Ovary (tissue), 9 donors: ENCODE data around the gene DNAJB8. TPM values are rescaled to one million over a fixed set of nuclear protein-coding genes. Genes with fewer than 3 reads are reported as not detected.

Experiments
- DNase-seq, 5 donors: peaks; one replicate each; pipeline ENCODE4 v3.0.0-alpha.2; 2019 to 2020
- H3K27ac ChIP-seq, 2 donors: fragments of 200-600 bp; one replicate each; pipeline versions ENCODE4 v1.5.1 to v1.8.0; 2019 to 2022
- H3K27me3 ChIP-seq: fragments of 200-600 bp; one replicate; pipeline ENCODE4 v1.8.0; 2022
- H3K36me3 ChIP-seq: fragments of 200-600 bp; sonication (generic); one replicate; pipeline ENCODE4 v1.5.1; 2019
- H3K4me1 ChIP-seq: one replicate; pipeline ENCODE4 v1.8.1; 2013; ENCODE audit warnings: mild to moderate bottlenecking, moderate library complexity; ENCODE audit not compliant: insufficient read depth
- H3K4me3 ChIP-seq: fragments of 200-600 bp; sonication (generic); one replicate; pipeline ENCODE4 v1.5.1; 2017
- H3K9me3 ChIP-seq, 2 donors: fragments of 200-600 bp in 1 of 2; sonication (generic) in 1 of 2; one replicate each; pipeline versions ENCODE4 v1.5.1 to v1.8.1; 2013 to 2019; ENCODE audit warnings: mild to moderate bottlenecking in 1 of 2, moderate library complexity in 1 of 2
- EP300 ChIP-seq: sonication (generic); formaldehyde crosslinking; IDR thresholded peaks from one replicate; pipeline ENCODE4 v1.6.1; 2017; ENCODE audit warnings: antibody characterized with exemption
- POLR2A ChIP-seq: fragments of 450-650 bp; IDR thresholded peaks from one replicate; pipeline ENCODE4 v1.6.1; 2017; ENCODE audit warnings: antibody characterized with exemption, mild to moderate bottlenecking, moderate library complexity
- WGBS, 3 donors: extraction: QIAGEN DNeasy Blood & Tissue Kit in 1 of 3; methylation state at CpG; one replicate each; pipeline versions ENCODE4 v1.1.5 to v1.1.7; 2013 to 2017; 5-methylcytosine and 5-hydroxymethylcytosine counted together
- intact Hi-C, 4 donors: fragments of 100-400 bp; cut with DNase I; formaldehyde crosslinking; loops; one replicate each; pipeline versions ENCODE4 v1.11.0 to v1.15.1; 2022 to 2023
- polyA plus RNA-seq, 2 donors: library from polyadenylated mRNA; stranded (reverse); fragments of 200-250 nt in 1 of 2; fragments of 350-450 nt in 1 of 2; fragmentation: Illumina TruSeq in 1 of 2; extraction: RNeasy Lipid Tissue Mini Kit (QIAGEN cat#74804) in 1 of 2; gene quantifications; one replicate each; pipeline ENCODE4 v1.2.3, GENCODE V29; 2013 to 2014
- total RNA-seq, 7 donors: library from RNA; depleted of rRNA in 2 of 7; stranded (reverse); fragments of >200 nt in 2 of 7; fragmentation: NEBNext Ultra II Directional in 3 of 7; extraction: Animal tissue kit (Norgen Biotek cat#: 25700) in 3 of 7; gene quantifications; one replicate each; pipeline versions ENCODE4 v1.1.0 to v1.2.4, GENCODE V29; 2016 to 2023
- TF ChIP-seq, protein P1 (sequence below), 3 donors: fragments of 450-650 bp in 2 of 3; fragments of 200-600 bp in 1 of 3; IDR thresholded peaks; one replicate each; pipeline versions ENCODE4 v1.5.1 to v1.8.0; 2016 to 2022; ENCODE audit warnings: antibody characterized with exemption in 3 of 3, mild to moderate bottlenecking in 1 of 3
- donor health status: DM: no; HTN: no; CAD: no; lungs with moderate emphysema.
- donor health status: DM: no; HTN: no; CAD: no.
- donor health status: Bipolar disorder and iron deficiency.
- donor health status: DM: yes; HTN: yes; CAD: no.
- donor health status: DM: no; HTN: no; CAD: no.
- donor health status: DM: yes; HTN: yes; CAD: no.

DNAJB8 gene
- total and polyA plus RNA-seq, 9 donors: not detected

- Histone ChIP-seq H3K36me3 (no peaks in the 10 kb centered on the region), H3K27ac (no peak overlapping the region), H3K27me3 (no peaks in the 10 kb centered on the region), H3K4me1 (no peaks in the 10 kb centered on the region), H3K9me3 (no peaks in the 10 kb centered on the region), H3K4me3 (no peak overlapping the region)
- intact Hi-C loops: no loop called here
- WGBS, 3 donors: 67 to 73% (median 68%) methylated on average over 19 of the region's 19 CpGs
- no peak for TF ChIP-seq EP300
- no peak for TF ChIP-seq POLR2A
- TF ChIP-seq, protein P1, sequence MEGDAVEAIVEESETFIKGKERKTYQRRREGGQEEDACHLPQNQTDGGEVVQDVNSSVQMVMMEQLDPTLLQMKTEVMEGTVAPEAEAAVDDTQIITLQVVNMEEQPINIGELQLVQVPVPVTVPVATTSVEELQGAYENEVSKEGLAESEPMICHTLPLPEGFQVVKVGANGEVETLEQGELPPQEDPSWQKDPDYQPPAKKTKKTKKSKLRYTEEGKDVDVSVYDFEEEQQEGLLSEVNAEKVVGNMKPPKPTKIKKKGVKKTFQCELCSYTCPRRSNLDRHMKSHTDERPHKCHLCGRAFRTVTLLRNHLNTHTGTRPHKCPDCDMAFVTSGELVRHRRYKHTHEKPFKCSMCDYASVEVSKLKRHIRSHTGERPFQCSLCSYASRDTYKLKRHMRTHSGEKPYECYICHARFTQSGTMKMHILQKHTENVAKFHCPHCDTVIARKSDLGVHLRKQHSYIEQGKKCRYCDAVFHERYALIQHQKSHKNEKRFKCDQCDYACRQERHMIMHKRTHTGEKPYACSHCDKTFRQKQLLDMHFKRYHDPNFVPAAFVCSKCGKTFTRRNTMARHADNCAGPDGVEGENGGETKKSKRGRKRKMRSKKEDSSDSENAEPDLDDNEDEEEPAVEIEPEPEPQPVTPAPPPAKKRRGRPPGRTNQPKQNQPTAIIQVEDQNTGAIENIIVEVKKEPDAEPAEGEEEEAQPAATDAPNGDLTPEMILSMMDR (IDR thresholded peaks at IDR 0.05): no peak
- DNase-seq: no peak
These were observed 50.7 kb downstream of the DNAJB8 start for GRCh38 chr3:128415773-128416577.

DNA sequence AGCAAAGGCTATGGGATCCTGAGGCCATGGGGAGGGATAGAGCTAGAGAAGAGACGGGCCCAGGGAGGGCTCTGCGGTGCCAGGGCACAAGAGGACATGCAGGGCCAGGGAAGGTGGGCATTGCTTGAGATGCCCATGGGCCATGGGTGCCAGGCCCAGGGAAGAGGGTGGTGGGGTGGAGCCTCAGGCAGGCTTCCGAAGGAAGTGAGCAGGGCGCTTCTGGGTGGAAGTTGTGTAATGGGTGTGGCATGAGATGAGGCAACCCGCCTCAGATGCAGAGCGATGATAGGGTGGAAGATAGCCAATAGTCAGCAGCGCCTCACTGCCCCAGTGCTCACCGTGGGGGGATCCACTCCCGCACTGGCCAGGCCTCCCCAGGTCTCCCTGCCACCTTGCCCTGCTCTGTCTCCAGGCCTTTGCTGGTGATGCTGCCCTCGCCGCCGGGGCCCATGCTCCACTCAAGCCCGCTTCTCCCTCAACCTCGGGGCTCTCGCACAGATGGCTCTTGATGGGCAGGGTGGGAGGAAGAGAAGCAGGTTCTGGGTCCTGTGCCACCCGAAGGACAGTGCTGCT lies 51.4 kb downstream of the DNAJB8 start:
- TF ChIP-seq EP300 (no peak), POLR2A (no peak)
- TF ChIP-seq, protein P1 (IDR thresholded peaks at IDR 0.05): no peak
- intact Hi-C loops: no loop called here
- Histone ChIP-seq H3K36me3 (no peaks in the 10 kb centered on the region), H3K27ac (no peak overlapping the region), H3K27me3 (no peaks in the 10 kb centered on the region), H3K4me1 (no peaks in the 10 kb centered on the region), H3K9me3 (no peaks in the 10 kb centered on the region), H3K4me3 (no peak overlapping the region)
- 93 to 95% (median 95%) methylated on average over 16 of the region's 16 CpGs for WGBS, 3 donors
- DNase-seq: no peak

- TF ChIP-seq, protein P1 (IDR thresholded peaks at IDR 0.05): no peak
- Histone ChIP-seq H3K27ac (no peak overlapping the region), H3K27me3 (no peaks in the 10 kb centered on the region), H3K9me3 (no peaks in the 10 kb centered on the region), H3K4me1 (peaks cover 6% of the 10 kb centered on the region), H3K36me3 (no peaks in the 10 kb centered on the region), H3K4me3 (no peak overlapping the region)
- 74 to 86% (median 83%) methylated on average over 22 to 24 of the region's 24 CpGs for WGBS, 3 donors
- no peak for DNase-seq
- intact Hi-C loops: no loop called here
These were observed 53.1 kb downstream of the DNAJB8 start for GRCh38 chr3:128413413-128414205.

DNA sequence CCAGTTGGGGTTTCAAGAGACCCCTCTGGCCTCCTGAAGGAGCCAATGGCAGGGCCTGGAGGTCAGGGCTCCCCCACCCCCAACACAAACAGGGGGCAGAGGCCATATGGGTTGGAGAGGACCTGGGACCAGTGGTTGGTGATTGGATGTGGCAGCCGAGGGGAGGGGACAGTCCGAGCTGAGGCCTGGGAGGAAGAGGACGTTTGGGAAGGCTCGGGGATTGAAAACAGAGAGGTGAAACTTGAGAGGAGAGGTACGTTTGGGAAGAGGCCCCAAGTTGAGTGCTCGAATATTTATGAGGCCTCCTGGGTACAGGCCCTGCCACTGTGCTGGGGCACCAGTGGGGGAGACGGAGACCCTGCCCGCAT lies 53.7 kb downstream of the DNAJB8 start:
- intact Hi-C loops: no loop called here
- Histone ChIP-seq H3K27ac (no peak overlapping the region), H3K4me3 (no peak overlapping the region), H3K36me3 (no peaks in the 10 kb centered on the region), H3K9me3 (no peaks in the 10 kb centered on the region), H3K4me1 (peaks cover 6% of the 10 kb centered on the region), H3K27me3 (no peaks in the 10 kb centered on the region)
- 87 to 90% (median 88%) methylated on average over 8 of the region's 8 CpGs for whole genome bisulfite sequencing, 3 donors
- no peak for DNase-seq
- TF ChIP-seq EP300 (no peak), POLR2A (no peak)
- TF ChIP-seq, protein P1 (IDR thresholded peaks at IDR 0.05): no peak

Other genes starting within 250 kb of the DNAJB8 start
- 10 to 100 TPM in 1 of 7 donors, 1 to 10 TPM in 6; 4.0 to 16.1 (median 6.1) TPM for gene GATA2, start 26.3 kb upstream of the DNAJB8 start, total RNA-seq
- 1 to 10 TPM; 5.1 to 8.1 TPM for gene GATA2, start 26.3 kb upstream of the DNAJB8 start, polyA plus RNA-seq
- 100 to 1,000 TPM; 124 to 182 (median 134) TPM for gene RPN1, start 183.9 kb upstream of the DNAJB8 start, total RNA-seq
- gene RPN1, start 183.9 kb upstream of the DNAJB8 start, polyA plus RNA-seq: 100 to 1,000 TPM; 119 to 237 TPM